ENCODE data around the gene USP44. TPM values are rescaled to one million over a fixed set of nuclear protein-coding genes. Genes with fewer than 3 reads are reported as not detected.

Gene USP44
- total and polyA plus RNA-seq, 2 donors, result 0.33 to 1.3 TPM

DNA sequence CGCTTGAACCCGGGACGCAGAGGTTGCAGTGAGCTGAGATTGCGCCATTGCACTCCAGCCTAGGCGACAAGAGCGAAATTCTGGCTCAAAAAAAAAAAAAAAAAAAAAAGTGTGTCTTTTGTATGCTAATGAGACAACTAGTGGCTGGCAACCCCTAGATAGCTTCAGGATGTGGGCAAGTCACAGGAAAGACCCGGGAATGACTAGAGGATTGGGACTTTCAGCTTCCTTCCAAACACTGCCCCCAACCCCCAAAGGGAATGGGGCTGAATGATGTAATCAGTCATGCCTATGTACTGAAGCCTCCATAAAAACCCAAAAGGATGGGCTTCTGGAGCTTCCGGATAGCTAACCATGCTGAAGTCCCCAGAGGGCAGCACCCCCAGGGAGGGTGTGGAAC, 28.6 kb downstream of the USP44 start:
- 89% methylated on average over 8 of the region's 8 CpGs for WGBS

DNA sequence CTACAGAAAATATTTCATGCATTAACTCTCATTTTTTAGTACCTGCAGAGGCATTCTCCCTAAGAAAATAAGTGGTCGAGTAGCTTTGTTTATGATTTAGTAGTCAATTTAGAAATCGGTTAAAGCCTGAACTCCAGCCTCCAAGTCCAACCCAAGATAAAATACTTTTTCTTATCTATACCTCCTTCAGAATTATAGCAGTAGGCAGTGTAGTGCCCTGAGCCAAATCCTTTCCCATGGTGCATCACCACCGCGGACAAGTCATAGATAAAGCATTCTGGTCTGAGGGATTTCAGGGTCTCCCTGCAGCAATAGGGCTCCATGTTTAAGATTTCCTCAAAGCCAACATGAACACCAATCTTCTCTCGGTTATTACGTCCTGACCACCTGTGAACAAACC, 30.5 kb downstream of the USP44 start:
- DNase-seq (ENCODE audit: low read depth in 6 of 9, low spot score in 9 of 9), result no peak
- Histone ChIP-seq H3K9me3 (ENCODE audit: control insufficient read depth in 2 of 2, insufficient read depth in 1 of 2, low read length in 1 of 2) (no peaks in the 10 kb centered on the region), H3K4me1 (ENCODE audit: control insufficient read depth in 2 of 2, insufficient read depth in 2 of 2, low read length in 2 of 2) (no peaks in the 10 kb centered on the region), H3K27ac (ENCODE audit: low read depth in 1 of 2, low read length in 1 of 2) (no peak overlapping the region), H3K36me3 (ENCODE audit: control insufficient read depth in 2 of 2, insufficient read depth in 2 of 2, low read length in 1 of 2) (peaks cover 0 to 6% of the 10 kb centered on the region in 2 donors), H3K4me3 (ENCODE audit: low read length in 2 of 2) (no peak overlapping the region), H3K27me3 (ENCODE audit: control insufficient read depth in 2 of 2, insufficient read depth in 1 of 2, low read length in 1 of 2) (no peaks in the 10 kb centered on the region)
- WGBS, result 98% methylated on average over 6 of the region's 6 CpGs

More for the DNA sequence above, 28.6 kb downstream of the USP44 start:
- H3K36me3 ChIP-seq (ENCODE audit: control insufficient read depth in 2 of 2, insufficient read depth in 2 of 2, low read length in 1 of 2), result peaks cover 0 to 2% of the 10 kb centered on the region in 2 donors
- no peak overlapping the region for H3K4me3 ChIP-seq (ENCODE audit: low read length in 2 of 2)
- no peaks in the 10 kb centered on the region for H3K4me1 ChIP-seq (ENCODE audit: control insufficient read depth in 2 of 2, insufficient read depth in 2 of 2, low read length in 2 of 2)
- H3K27me3 ChIP-seq (ENCODE audit: control insufficient read depth in 2 of 2, insufficient read depth in 1 of 2, low read length in 1 of 2), result no peaks in the 10 kb centered on the region
- no peaks in the 10 kb centered on the region for H3K9me3 ChIP-seq (ENCODE audit: control insufficient read depth in 2 of 2, insufficient read depth in 1 of 2, low read length in 1 of 2)
- DNase-seq (ENCODE audit: low read depth in 6 of 9, low spot score in 9 of 9), result no peak
- H3K27ac ChIP-seq (ENCODE audit: low read depth in 1 of 2, low read length in 1 of 2), result no peak overlapping the region

DNA sequence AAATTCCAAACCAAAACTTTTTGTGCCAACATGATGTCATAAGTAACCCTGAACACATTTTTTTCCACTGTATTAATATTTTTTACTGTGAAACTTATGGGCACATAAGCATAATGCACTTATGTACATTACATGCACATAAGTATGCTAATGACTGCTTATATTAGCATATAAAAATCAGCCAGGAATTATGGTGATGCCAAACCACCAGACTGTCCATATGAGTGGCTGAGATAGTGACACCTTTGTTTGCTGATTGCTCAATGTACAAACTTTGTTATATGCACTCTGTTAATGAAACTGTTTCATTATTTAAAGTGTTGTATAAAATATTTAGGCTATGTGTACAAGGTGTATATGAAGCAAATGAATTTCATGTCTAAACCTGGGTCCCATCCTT, 32.3 kb downstream of the USP44 start:
- H3K9me3 ChIP-seq (ENCODE audit: control insufficient read depth in 2 of 2, insufficient read depth in 1 of 2, low read length in 1 of 2), result no peaks in the 10 kb centered on the region
- H3K4me1 ChIP-seq (ENCODE audit: control insufficient read depth in 2 of 2, insufficient read depth in 2 of 2, low read length in 2 of 2), result no peaks in the 10 kb centered on the region
- H3K36me3 ChIP-seq (ENCODE audit: control insufficient read depth in 2 of 2, insufficient read depth in 2 of 2, low read length in 1 of 2), result peaks cover 0 to 20% of the 10 kb centered on the region in 2 donors
- no peaks in the 10 kb centered on the region for H3K27me3 ChIP-seq (ENCODE audit: control insufficient read depth in 2 of 2, insufficient read depth in 1 of 2, low read length in 1 of 2)
- no peak overlapping the region for H3K27ac ChIP-seq (ENCODE audit: low read depth in 1 of 2, low read length in 1 of 2)
- no peak for DNase-seq (ENCODE audit: low read depth in 6 of 9, low spot score in 9 of 9)
- no peak overlapping the region for H3K4me3 ChIP-seq (ENCODE audit: low read length in 2 of 2)

DNA sequence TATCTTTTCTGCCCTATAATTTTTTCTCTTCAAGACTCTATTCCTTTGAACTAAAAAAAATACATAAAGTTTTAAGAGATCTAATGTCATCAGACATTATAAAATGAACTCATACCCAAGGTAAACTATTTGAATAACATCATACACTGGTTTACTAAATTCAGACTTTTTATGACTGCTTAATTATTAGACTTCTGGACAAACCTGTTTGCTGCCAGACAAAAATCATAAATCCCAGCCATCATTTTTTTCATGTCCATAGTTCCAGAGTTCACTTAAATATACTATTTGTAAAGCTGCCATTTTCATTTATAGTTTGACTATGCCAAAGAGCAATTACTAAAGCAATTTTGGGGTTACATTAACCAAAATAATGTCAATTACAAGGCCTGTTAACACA, 34.0 kb downstream of the USP44 start:
- no peak for DNase-seq (ENCODE audit: low read depth in 6 of 9, low spot score in 9 of 9)

DNA sequence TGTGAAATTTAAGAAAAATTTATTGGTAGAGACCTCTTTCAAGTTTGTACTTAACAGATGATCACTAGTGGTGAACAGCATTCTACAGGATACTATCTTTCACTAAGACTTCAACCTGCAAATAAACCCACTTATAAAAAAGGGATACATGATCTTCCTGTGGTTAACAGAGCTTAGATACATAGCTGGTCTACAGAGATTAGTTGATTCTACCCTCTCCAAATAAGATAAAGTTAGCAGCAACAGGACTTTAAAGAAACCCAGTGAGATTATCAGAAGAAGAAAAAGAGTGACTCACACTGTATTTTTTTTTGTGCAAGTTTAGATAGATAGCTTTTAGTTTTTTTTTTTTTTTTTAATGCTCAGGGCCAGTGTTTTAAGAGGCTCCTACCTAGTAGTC, 34.5 kb downstream of the USP44 start:
- DNase-seq (ENCODE audit: low read depth in 6 of 9, low spot score in 9 of 9), result no peak
- H3K27me3 ChIP-seq (ENCODE audit: control insufficient read depth in 2 of 2, insufficient read depth in 1 of 2, low read length in 1 of 2), result no peaks in the 10 kb centered on the region
- H3K4me3 ChIP-seq (ENCODE audit: low read length in 2 of 2), result no peak overlapping the region
- no peaks in the 10 kb centered on the region for H3K4me1 ChIP-seq (ENCODE audit: control insufficient read depth in 2 of 2, insufficient read depth in 2 of 2, low read length in 2 of 2)
- H3K36me3 ChIP-seq (ENCODE audit: control insufficient read depth in 2 of 2, insufficient read depth in 2 of 2, low read length in 1 of 2), result peaks cover 7 to 41% of the 10 kb centered on the region in 2 donors
- H3K9me3 ChIP-seq (ENCODE audit: control insufficient read depth in 2 of 2, insufficient read depth in 1 of 2, low read length in 1 of 2), result no peaks in the 10 kb centered on the region
- no peak overlapping the region for H3K27ac ChIP-seq (ENCODE audit: low read depth in 1 of 2, low read length in 1 of 2)

More for the DNA sequence above, 34.0 kb downstream of the USP44 start:
- H3K36me3 ChIP-seq (ENCODE audit: control insufficient read depth in 2 of 2, insufficient read depth in 2 of 2, low read length in 1 of 2), result peaks cover 2 to 36% of the 10 kb centered on the region in 2 donors
- H3K4me1 ChIP-seq (ENCODE audit: control insufficient read depth in 2 of 2, insufficient read depth in 2 of 2, low read length in 2 of 2), result no peaks in the 10 kb centered on the region
- no peaks in the 10 kb centered on the region for H3K27me3 ChIP-seq (ENCODE audit: control insufficient read depth in 2 of 2, insufficient read depth in 1 of 2, low read length in 1 of 2)
- no peak overlapping the region for H3K27ac ChIP-seq (ENCODE audit: low read depth in 1 of 2, low read length in 1 of 2)
- H3K4me3 ChIP-seq (ENCODE audit: low read length in 2 of 2), result no peak overlapping the region
- H3K9me3 ChIP-seq (ENCODE audit: control insufficient read depth in 2 of 2, insufficient read depth in 1 of 2, low read length in 1 of 2), result no peaks in the 10 kb centered on the region

DNA sequence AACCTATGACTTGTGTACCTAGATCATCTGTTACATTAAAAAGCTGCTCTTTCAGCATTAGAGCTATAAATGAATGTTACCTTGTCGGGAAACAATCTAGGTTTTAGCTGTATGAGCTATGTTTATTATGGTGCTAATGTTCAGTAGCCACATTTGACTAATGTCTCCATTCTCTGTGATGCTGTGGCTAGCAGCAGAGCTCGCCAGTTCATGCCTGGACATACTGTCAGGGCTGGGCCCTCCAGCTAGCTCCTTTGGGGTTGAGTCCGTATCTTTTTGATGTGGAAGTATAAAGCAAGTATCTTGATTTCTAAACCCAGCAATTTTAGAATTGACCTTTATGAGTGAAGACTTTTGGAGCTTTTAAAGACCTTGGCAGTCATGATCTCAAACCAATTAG, 36.1 kb downstream of the USP44 start:
- Histone ChIP-seq H3K27me3 (ENCODE audit: control insufficient read depth in 2 of 2, insufficient read depth in 1 of 2, low read length in 1 of 2) (no peaks in the 10 kb centered on the region), H3K9me3 (ENCODE audit: control insufficient read depth in 2 of 2, insufficient read depth in 1 of 2, low read length in 1 of 2) (no peaks in the 10 kb centered on the region), H3K4me1 (ENCODE audit: control insufficient read depth in 2 of 2, insufficient read depth in 2 of 2, low read length in 2 of 2) (no peaks in the 10 kb centered on the region), H3K27ac (ENCODE audit: low read depth in 1 of 2, low read length in 1 of 2) (no peak overlapping the region), H3K36me3 (ENCODE audit: control insufficient read depth in 2 of 2, insufficient read depth in 2 of 2, low read length in 1 of 2) (peaks cover 7 to 50% of the 10 kb centered on the region in 2 donors), H3K4me3 (ENCODE audit: low read length in 2 of 2) (no peak overlapping the region)
- 97% methylated on average over 3 of the region's 3 CpGs for WGBS
- DNase-seq (ENCODE audit: low read depth in 6 of 9, low spot score in 9 of 9), result no peak

DNA sequence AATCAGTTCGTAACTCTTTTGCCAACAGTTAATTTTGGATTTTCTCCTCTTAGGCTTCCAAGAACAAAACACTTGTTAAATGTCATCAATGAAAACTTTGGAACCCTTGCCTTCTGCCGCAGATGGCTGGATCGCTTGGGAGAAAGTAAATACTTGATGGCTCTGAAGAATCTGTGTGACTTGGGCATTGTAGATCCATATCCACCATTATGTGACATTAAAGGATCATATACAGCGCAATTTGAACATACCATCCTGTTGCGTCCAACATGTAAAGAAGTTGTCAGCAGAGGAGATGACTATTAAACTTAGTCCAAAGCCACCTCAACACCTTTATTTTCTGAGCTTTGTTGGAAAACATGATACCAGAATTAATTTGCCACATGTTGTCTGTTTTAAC, 37.7 kb downstream of the USP44 start:
- Histone ChIP-seq H3K9me3 (ENCODE audit: control insufficient read depth in 2 of 2, insufficient read depth in 1 of 2, low read length in 1 of 2) (no peaks in the 10 kb centered on the region), H3K27ac (ENCODE audit: low read depth in 1 of 2, low read length in 1 of 2) (no peak overlapping the region), H3K36me3 (ENCODE audit: control insufficient read depth in 2 of 2, insufficient read depth in 2 of 2, low read length in 1 of 2) (peaks cover 7 to 59% of the 10 kb centered on the region in 2 donors), H3K4me1 (ENCODE audit: control insufficient read depth in 2 of 2, insufficient read depth in 2 of 2, low read length in 2 of 2) (no peaks in the 10 kb centered on the region), H3K27me3 (ENCODE audit: control insufficient read depth in 2 of 2, insufficient read depth in 1 of 2, low read length in 1 of 2) (no peaks in the 10 kb centered on the region), H3K4me3 (ENCODE audit: low read length in 2 of 2) (no peak overlapping the region)
- 98% methylated on average over 5 of the region's 5 CpGs for WGBS
- DNase-seq (ENCODE audit: low read depth in 6 of 9, low spot score in 9 of 9), result no peak

DNA sequence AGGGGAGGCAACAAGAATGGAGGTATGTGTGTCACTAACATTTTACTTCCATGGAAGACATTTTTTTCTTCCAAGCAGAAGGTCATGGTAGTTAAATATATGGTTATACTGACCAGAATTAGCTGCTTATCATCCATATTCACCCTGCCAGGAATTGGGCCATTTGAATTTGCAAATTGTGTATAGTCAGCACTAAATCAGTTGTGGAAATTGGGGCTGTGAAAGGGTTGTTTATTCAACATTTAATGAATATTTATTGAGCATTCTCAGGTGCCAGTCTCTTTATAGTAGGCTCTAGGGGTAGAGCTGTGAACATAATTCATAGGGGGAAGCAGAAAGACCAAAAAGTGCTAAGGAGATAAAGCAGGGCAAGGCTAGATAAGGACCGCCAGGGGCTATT, 39.3 kb downstream of the USP44 start:
- WGBS, result 100% methylated on average over 1 of the region's 1 CpG
- no peaks in the 10 kb centered on the region for H3K27me3 ChIP-seq (ENCODE audit: control insufficient read depth in 2 of 2, insufficient read depth in 1 of 2, low read length in 1 of 2)
- no peak for DNase-seq (ENCODE audit: low read depth in 6 of 9, low spot score in 9 of 9)
- peaks cover 15 to 71% of the 10 kb centered on the region in 2 donors for H3K36me3 ChIP-seq (ENCODE audit: control insufficient read depth in 2 of 2, insufficient read depth in 2 of 2, low read length in 1 of 2)
- no peak overlapping the region for H3K27ac ChIP-seq (ENCODE audit: low read depth in 1 of 2, low read length in 1 of 2)
- no peaks in the 10 kb centered on the region for H3K4me1 ChIP-seq (ENCODE audit: control insufficient read depth in 2 of 2, insufficient read depth in 2 of 2, low read length in 2 of 2)
- H3K9me3 ChIP-seq (ENCODE audit: control insufficient read depth in 2 of 2, insufficient read depth in 1 of 2, low read length in 1 of 2), result no peaks in the 10 kb centered on the region
- H3K4me3 ChIP-seq (ENCODE audit: low read length in 2 of 2), result no peak overlapping the region

DNA sequence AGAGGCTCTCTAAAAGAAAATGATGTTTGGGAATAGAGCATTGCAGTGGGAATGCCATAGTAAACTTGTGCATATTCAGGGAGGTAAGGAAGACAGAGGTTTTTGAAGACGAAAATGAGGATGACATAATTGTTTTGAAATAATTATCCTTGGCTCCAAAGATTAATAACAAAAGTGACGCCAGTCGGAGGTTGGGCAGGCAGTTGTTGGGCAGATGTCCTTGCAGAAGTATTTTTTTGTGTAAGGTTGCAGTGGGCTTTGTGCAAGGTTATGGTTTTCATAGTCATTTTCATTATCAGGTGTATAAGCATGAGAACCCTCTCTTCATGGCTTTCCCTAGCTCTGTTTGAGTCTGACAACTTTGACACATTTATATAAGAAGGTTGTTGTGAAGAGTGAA, 42.0 kb downstream of the USP44 start:
- peaks cover 35 to 79% of the 10 kb centered on the region in 2 donors for H3K36me3 ChIP-seq (ENCODE audit: control insufficient read depth in 2 of 2, insufficient read depth in 2 of 2, low read length in 1 of 2)
- WGBS, result 96% methylated on average over 3 of the region's 3 CpGs
- H3K27me3 ChIP-seq (ENCODE audit: control insufficient read depth in 2 of 2, insufficient read depth in 1 of 2, low read length in 1 of 2), result no peaks in the 10 kb centered on the region
- H3K4me1 ChIP-seq (ENCODE audit: control insufficient read depth in 2 of 2, insufficient read depth in 2 of 2, low read length in 2 of 2), result no peaks in the 10 kb centered on the region
- no peaks in the 10 kb centered on the region for H3K9me3 ChIP-seq (ENCODE audit: control insufficient read depth in 2 of 2, insufficient read depth in 1 of 2, low read length in 1 of 2)
- H3K27ac ChIP-seq (ENCODE audit: low read depth in 1 of 2, low read length in 1 of 2), result no peak overlapping the region
- no peak for DNase-seq (ENCODE audit: low read depth in 6 of 9, low spot score in 9 of 9)
- no peak overlapping the region for H3K4me3 ChIP-seq (ENCODE audit: low read length in 2 of 2)

Data from thymus (tissue), 11 donors.